ENCODE data around the gene SH2B3. TPM values are rescaled to one million over a fixed set of nuclear protein-coding genes. Genes with fewer than 3 reads are reported as not detected.

Gene SH2B3
- polyA plus RNA-seq, 1 experiment: 21.6 TPM

- POLR2A ChIA-PET: no interaction called here
- no peak for DNase-seq (ENCODE audit: low read depth, low spot score)
Measured at GRCh38 chr12:111386885-111387284, 18.8 kb upstream of the SH2B3 start.

GRCh38 chr12:111387747-111388323 lies 17.9 kb upstream of the SH2B3 start:
- Histone ChIP-seq H3K4me3 (ENCODE audit: low read depth, low read length) (no peak overlapping the region), H3K27ac (ENCODE audit: low read depth, low read length) (no peak overlapping the region), H3K27me3 (ENCODE audit: control insufficient read depth, insufficient read depth, low read length) (peaks cover 5% of the 10 kb centered on the region), H3K9me3 (ENCODE audit: control insufficient read depth, insufficient read depth, low read length) (no peaks in the 10 kb centered on the region)
- DNase-seq (ENCODE audit: low read depth, low spot score): no peak
- ChIA-PET POLR2A (no interaction called here), CTCF (no interaction called here)
- TF ChIP-seq CTCF (IDR thresholded peaks at IDR 0.05; ENCODE audit: low read depth, low read length): no peak

More at GRCh38 chr12:111386885-111387284, 18.8 kb upstream of the SH2B3 start:
- no peak overlapping the region for H3K4me3 ChIP-seq (ENCODE audit: low read depth, low read length)
- H3K9me3 ChIP-seq (ENCODE audit: control insufficient read depth, insufficient read depth, low read length): no peaks in the 10 kb centered on the region
- peaks cover 7% of the 10 kb centered on the region for H3K27me3 ChIP-seq (ENCODE audit: control insufficient read depth, insufficient read depth, low read length)
- no peak for TF ChIP-seq CTCF (IDR thresholded peaks at IDR 0.05; ENCODE audit: low read depth, low read length)
- no peak overlapping the region for H3K27ac ChIP-seq (ENCODE audit: low read depth, low read length)
- CTCF ChIA-PET: no interaction called here

- DNase-seq (ENCODE audit: low read depth, low spot score): no peak
- H3K9me3 ChIP-seq (ENCODE audit: control insufficient read depth, insufficient read depth, low read length): no peaks in the 10 kb centered on the region
- POLR2A ChIA-PET: no interaction called here
- TF ChIP-seq CTCF (IDR thresholded peaks at IDR 0.05; ENCODE audit: low read depth, low read length): no peak
- H3K27me3 ChIP-seq (ENCODE audit: control insufficient read depth, insufficient read depth, low read length): peaks cover 5% of the 10 kb centered on the region
- no peak overlapping the region for H3K4me3 ChIP-seq (ENCODE audit: low read depth, low read length)
- no peak overlapping the region for H3K27ac ChIP-seq (ENCODE audit: low read depth, low read length)
- CTCF ChIA-PET: no interaction called here
Measured at GRCh38 chr12:111389635-111390034, 16.1 kb upstream of the SH2B3 start.

- TF ChIP-seq CTCF (IDR thresholded peaks at IDR 0.05; ENCODE audit: low read depth, low read length): no peak
- H3K4me3 ChIP-seq (ENCODE audit: low read depth, low read length): no peak overlapping the region
- peaks cover 5% of the 10 kb centered on the region for H3K27me3 ChIP-seq (ENCODE audit: control insufficient read depth, insufficient read depth, low read length)
- CTCF ChIA-PET: interaction anchor here (1.0 to 1.2 kb wide), 2 partner anchors 14 to 61 kb away, joined by 3 to 4 read pairs; no protein-coding TSS in a partner anchor
- no peak overlapping the region for H3K27ac ChIP-seq (ENCODE audit: low read depth, low read length)
- H3K9me3 ChIP-seq (ENCODE audit: control insufficient read depth, insufficient read depth, low read length): no peaks in the 10 kb centered on the region
- POLR2A ChIA-PET: no interaction called here
- DNase-seq (ENCODE audit: low read depth, low spot score): no peak
Measured at GRCh38 chr12:111390910-111391309, 14.8 kb upstream of the SH2B3 start.

GRCh38 chr12:111393700-111394300 lies 11.9 kb upstream of the SH2B3 start:
- DNase-seq (ENCODE audit: low read depth, low spot score): no peak
- H3K9me3 ChIP-seq (ENCODE audit: control insufficient read depth, insufficient read depth, low read length): no peaks in the 10 kb centered on the region
- no peak overlapping the region for H3K4me3 ChIP-seq (ENCODE audit: low read depth, low read length)
- CTCF ChIA-PET: interaction anchor here (8.7 kb wide), 1 partner anchor 59 kb away, joined by 349 read pairs; no protein-coding TSS in a partner anchor
- TF ChIP-seq CTCF (IDR thresholded peaks at IDR 0.05; ENCODE audit: low read depth, low read length): no peak
- POLR2A ChIA-PET: no interaction called here
- H3K27me3 ChIP-seq (ENCODE audit: control insufficient read depth, insufficient read depth, low read length): peaks cover 2% of the 10 kb centered on the region
- no peak overlapping the region for H3K27ac ChIP-seq (ENCODE audit: low read depth, low read length)

Measured in AG04450 (cell line).